HCT116 (cell line): ENCODE results near the gene CT47C1. TPM values are rescaled to one million over a fixed set of nuclear protein-coding genes. Genes with fewer than 3 reads are reported as not detected.

Experiments used
- total RNA-seq: library from RNA; stranded (reverse); gene quantifications from one replicate; pipeline ENCODE4 v1.2.1, GENCODE V29; 2021; ENCODE audit not compliant: unreplicated experiment

Gene CT47C1
- total RNA-seq, 1 experiment from 2014 or later = not detected

Other genes with a start within 250 kb of the CT47C1 start
- 0.89 TPM for gene ZCCHC12, start 249.2 kb upstream of the CT47C1 start, total RNA-seq
- gene LONRF3, start 98.4 kb upstream of the CT47C1 start, total RNA-seq = 3.1 TPM
- gene KIAA1210, start 54.8 kb downstream of the CT47C1 start, total RNA-seq = not detected
- 81.6 TPM for gene PGRMC1, start 163.3 kb downstream of the CT47C1 start, total RNA-seq